ENCODE data around the gene ARHGAP11A.

ARHGAP11A gene

DNA sequence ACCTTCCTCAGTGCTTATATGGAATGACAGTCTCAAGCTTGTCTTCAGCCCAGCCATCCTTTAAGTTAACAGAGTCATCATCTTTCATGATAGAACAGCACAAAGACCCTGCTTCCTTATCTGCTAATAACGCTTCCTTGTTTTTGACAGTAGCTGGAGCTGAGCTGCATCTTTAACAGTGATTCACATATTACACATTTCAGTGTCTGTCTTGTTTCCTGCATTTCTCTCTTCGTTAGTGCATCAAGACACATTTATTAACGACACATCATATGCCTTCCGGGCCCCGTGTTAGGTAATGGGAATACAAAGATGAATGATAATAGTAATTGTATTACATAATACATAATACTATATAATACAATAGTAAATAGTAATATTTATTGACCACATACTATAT is 72.3 kb downstream of the ARHGAP11A start:
- DNase-seq (ENCODE audit: low spot score), result peak; percentile 77

- DNase-seq (ENCODE audit: low spot score), result peak; percentile 40
Observed at GRCh38 chr15:32688151-32688639, 72.9 kb downstream of the ARHGAP11A start.
